HEK293T (cell line): ENCODE data around the gene FGGY.

ENCODE experiments used
- CTCF ChIA-PET: fragments of 350-600 bp; formaldehyde crosslinking; extraction: SDS; loops from one replicate; lab custom pipeline; 2021; ENCODE audit warnings: antibody characterized with exemption, inconsistent platforms; lab: Yijun Ruan, JAX
- POLR2A ChIA-PET: fragments of 350-600 bp; formaldehyde crosslinking; extraction: SDS; loops from one replicate; lab custom pipeline; 2020; ENCODE audit warnings: antibody characterized with exemption, inconsistent platforms; lab: Yijun Ruan, JAX
- DNase-seq: peaks from one replicate; pipeline ENCODE4 v3.0.0; 2012; ENCODE audit warnings: mixed read lengths; ENCODE audit errors: extremely low spot score
- ARNT ChIP-seq: fragments of 450-650 bp; IDR thresholded peaks from 2 replicates; pipeline ENCODE4 v1.6.1; 2017; ENCODE audit warnings: mild to moderate bottlenecking
- BHLHE40 ChIP-seq: fragments of 450-650 bp; IDR thresholded peaks from 2 replicates; pipeline ENCODE4 v1.6.1; 2016; ENCODE audit warnings: mild to moderate bottlenecking, moderate library complexity, borderline replicate concordance
- CTBP1 ChIP-seq: fragments of 450-650 bp; IDR thresholded peaks from 2 replicates; pipeline ENCODE4 v1.6.1; 2016; ENCODE audit warnings: borderline replicate concordance
- ELF4 ChIP-seq: fragments of 450-650 bp; IDR thresholded peaks from 2 replicates; pipeline ENCODE4 v1.6.1; 2017; ENCODE audit warnings: antibody characterized with exemption
- FOXA1 ChIP-seq: fragments of 450-650 bp; IDR thresholded peaks from 2 replicates; pipeline ENCODE4 v1.6.1; 2016; ENCODE audit warnings: mild to moderate bottlenecking
- FOXK2 ChIP-seq: fragments of 450-650 bp; IDR thresholded peaks from 2 replicates; pipeline ENCODE4 v1.6.1; 2016; ENCODE audit warnings: mild to moderate bottlenecking
- FOXM1 ChIP-seq: fragments of 450-650 bp; IDR thresholded peaks from 2 replicates; pipeline ENCODE4 v1.6.1; 2017; ENCODE audit warnings: mild to moderate bottlenecking, borderline replicate concordance
- HDGF ChIP-seq: fragments of 450-650 bp; IDR thresholded peaks from 2 replicates; pipeline ENCODE4 v1.6.1; 2017; ENCODE audit warnings: antibody characterized with exemption, borderline replicate concordance
- L3MBTL2 ChIP-seq: fragments of 450-650 bp; conservative IDR thresholded peaks from 2 replicates; pipeline ENCODE4 v1.6.1; 2016; ENCODE audit warnings: mild to moderate bottlenecking
- LEF1 ChIP-seq: fragments of 450-650 bp; IDR thresholded peaks from 2 replicates; pipeline ENCODE4 v1.6.1; 2017; ENCODE audit warnings: mild to moderate bottlenecking, borderline replicate concordance
- NFRKB ChIP-seq: fragments of 450-650 bp; IDR thresholded peaks from 2 replicates; pipeline ENCODE4 v1.6.1; 2016; ENCODE audit warnings: mild to moderate bottlenecking, moderate library complexity
- SP1 ChIP-seq: fragments of 450-650 bp; IDR thresholded peaks from 2 replicates; pipeline ENCODE4 v1.6.1; 2017
- SUZ12 ChIP-seq: fragments of 450-650 bp; IDR thresholded peaks from 2 replicates; pipeline ENCODE4 v1.6.1; 2016; ENCODE audit warnings: mild to moderate bottlenecking
- TARDBP ChIP-seq: fragments of 450-650 bp; IDR thresholded peaks from 2 replicates; pipeline ENCODE4 v1.6.1; 2016
- ZNF384 ChIP-seq: fragments of 450-650 bp; IDR thresholded peaks from 2 replicates; pipeline ENCODE4 v1.6.1; 2016
- TF ChIP-seq, protein P1 (sequence below): fragments of 450-650 bp; IDR thresholded peaks from 2 replicates; pipeline ENCODE4 v1.6.1; 2016

Gene FGGY

DNA sequence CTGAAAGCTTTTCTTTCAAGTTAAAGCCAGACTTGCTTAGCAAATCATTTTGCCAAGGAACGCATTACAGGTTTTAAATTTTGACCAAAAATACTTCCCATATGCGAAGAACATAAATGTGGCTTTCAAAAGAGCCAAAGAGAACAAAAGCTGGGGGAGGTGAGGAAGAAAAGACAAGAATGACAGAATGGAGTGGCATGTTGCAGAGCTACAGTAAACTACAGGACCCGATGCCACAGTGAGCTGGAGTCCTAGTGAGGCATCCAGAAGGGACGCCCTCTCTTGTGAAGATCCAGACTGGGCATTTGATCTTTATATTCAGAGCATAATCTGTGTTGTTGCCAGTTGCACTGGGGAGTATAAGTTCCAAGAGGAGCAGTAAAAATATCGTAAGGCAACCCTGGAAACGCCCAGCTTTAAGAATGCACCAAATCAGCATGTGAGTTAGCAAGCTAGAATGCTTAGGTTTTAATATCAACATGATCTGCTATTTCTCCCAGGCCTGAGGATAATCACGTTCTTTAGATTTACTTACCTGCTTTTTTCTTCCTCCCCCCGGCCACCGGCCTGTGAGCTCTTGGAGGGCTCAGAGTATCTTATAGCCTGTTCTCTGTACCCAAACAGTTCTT lies 469.4 kb downstream of the FGGY start:
- DNase-seq, result no peak
- POLR2A ChIA-PET, result interaction anchor here (1.6 kb wide), 1 partner anchor 48 kb away, joined by 3 read pairs; the partner anchor contains the start of gene HOOK1
- CTCF ChIA-PET, result no interaction called here
- TF ChIP-seq HDGF, result no peak
- TF ChIP-seq CTBP1, result no peak
- TF ChIP-seq TARDBP, result no peak
- no peak for TF ChIP-seq LEF1
- TF ChIP-seq FOXM1, result no peak
- no peak for TF ChIP-seq SUZ12
- TF ChIP-seq SP1, result no peak
- no peak for TF ChIP-seq ZNF384
- TF ChIP-seq, protein P1, sequence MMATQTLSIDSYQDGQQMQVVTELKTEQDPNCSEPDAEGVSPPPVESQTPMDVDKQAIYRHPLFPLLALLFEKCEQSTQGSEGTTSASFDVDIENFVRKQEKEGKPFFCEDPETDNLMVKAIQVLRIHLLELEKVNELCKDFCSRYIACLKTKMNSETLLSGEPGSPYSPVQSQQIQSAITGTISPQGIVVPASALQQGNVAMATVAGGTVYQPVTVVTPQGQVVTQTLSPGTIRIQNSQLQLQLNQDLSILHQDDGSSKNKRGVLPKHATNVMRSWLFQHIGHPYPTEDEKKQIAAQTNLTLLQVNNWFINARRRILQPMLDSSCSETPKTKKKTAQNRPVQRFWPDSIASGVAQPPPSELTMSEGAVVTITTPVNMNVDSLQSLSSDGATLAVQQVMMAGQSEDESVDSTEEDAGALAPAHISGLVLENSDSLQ, result no peak
- no peak for TF ChIP-seq FOXK2
- no peak for TF ChIP-seq FOXA1
- TF ChIP-seq ELF4, result no peak
- TF ChIP-seq ARNT, result no peak
- no peak for TF ChIP-seq L3MBTL2
- TF ChIP-seq BHLHE40, result no peak
- no peak for TF ChIP-seq NFRKB

DNA sequence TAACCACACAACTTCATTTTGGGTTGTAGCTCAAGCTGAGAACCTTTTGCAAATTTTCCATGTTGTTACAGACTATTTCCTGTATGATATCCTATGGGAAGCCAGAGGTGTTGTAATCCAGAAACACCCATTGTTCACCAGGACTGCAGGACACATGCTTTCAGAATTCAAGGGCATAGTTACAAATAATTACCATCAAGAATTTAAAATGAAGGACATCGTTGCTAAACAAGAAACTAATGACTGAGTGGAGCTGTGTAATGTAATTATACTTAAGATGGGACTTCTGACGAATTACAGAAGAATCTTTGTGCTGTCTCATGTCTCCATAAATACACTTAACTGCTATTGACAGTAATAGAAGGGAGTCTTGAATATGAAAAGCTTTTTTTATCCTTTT lies 470.2 kb downstream of the FGGY start:
- POLR2A ChIA-PET, result no interaction called here
- CTCF ChIA-PET, result no interaction called here
- no peak for DNase-seq
- TF ChIP-seq NFRKB (no peak), SUZ12 (no peak), FOXK2 (no peak), ELF4 (no peak)
- TF ChIP-seq, protein P1, result no peak

DNA sequence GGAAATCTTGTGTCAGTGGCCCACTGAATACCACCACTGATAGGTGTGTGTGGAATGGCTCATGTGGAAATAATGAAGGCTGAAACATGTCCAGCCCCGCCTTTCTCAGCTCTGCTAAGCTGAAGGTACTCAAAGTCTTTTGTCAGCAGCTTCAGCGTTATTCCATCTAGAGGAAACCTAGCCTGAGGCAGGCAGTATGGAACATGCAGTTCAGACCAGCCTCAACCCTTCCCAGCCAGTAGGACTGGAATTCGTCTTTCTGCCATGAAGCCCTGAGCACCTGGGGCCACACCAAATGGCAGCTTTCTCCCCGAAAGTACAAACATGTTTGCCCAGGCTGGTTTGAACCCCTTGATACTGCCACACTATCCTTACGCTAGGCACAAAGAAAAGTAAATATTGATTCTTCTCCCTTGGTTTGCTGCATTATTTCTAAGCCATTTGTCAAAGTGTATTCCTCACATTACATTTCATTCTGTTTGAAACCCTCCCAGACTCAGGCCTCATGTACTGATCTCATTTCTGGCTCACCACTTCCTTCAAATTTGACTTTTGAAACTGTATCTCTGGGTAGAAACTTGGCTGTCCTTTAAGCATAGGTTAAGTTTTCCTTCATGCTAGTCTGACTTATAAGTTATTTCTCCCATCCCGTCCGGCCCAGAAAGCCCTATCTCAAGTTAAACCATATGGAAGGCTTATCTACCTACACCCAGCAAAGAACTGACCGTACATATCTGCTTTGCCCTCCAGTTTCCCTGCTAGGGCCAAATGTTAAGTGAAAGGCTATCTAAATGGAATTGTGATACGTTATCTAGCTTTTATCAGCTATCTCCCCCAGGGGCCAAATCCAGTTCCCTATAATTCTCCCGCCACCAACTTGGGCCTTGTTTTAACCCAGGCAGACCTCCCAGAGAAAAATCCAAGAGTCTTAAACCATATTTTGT lies 472.2 kb downstream of the FGGY start:
- no peak for TF ChIP-seq FOXM1
- TF ChIP-seq ARNT, result no peak
- no peak for TF ChIP-seq SUZ12
- TF ChIP-seq, protein P1, result no peak
- TF ChIP-seq L3MBTL2, result no peak
- TF ChIP-seq SP1, result no peak
- no peak for TF ChIP-seq FOXK2
- DNase-seq, result no peak
- CTCF ChIA-PET, result interaction anchor here (0.7 kb wide), 1 partner anchor 11 kb away, joined by 4 read pairs; no protein-coding TSS in a partner anchor
- POLR2A ChIA-PET, result no interaction called here

DNA sequence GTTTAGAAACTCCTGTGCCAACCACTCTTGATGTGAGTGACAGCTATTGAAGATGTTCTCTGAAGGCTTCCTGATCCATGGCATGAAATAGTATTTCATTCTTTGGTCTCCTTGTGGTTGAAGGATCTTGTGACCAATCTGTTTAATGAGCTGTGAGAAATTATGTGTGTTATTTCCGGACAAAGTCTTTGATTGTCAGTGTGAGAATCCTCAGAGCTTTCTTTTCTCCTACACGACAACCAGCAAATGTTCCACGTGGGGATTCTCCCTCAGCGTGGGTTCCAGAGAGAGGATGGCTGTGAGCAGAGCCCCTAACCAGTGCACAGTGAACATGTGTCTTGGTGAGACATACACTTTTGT lies 472.8 kb downstream of the FGGY start:
- ChIA-PET CTCF (interaction anchor here (0.7 kb wide), 1 partner anchor 11 kb away, joined by 4 read pairs; no protein-coding TSS in a partner anchor), POLR2A (no interaction called here)
- no peak for DNase-seq
- TF ChIP-seq TARDBP, result no peak
- TF ChIP-seq SUZ12, result no peak
- TF ChIP-seq FOXA1, result no peak
- no peak for TF ChIP-seq ELF4
- no peak for TF ChIP-seq LEF1

DNA sequence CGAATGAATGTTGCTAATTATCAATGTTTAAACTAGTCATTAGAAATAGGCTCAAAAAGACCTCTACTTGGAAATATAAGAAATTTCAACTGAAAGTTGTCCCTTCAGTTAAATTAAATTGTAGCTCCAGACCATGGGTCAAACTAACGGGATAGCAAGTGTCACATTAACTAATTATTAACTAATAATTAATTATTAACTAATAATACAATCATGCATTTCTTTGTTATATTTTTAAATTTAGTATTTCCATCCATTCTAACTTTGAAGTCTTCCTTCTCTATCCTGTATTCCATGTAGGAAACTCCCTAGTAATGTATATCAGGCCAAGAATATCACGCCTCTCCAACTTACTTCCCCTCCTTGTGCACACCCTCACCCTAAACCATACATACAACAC lies 474.5 kb downstream of the FGGY start:
- POLR2A ChIA-PET, result no interaction called here
- CTCF ChIA-PET, result no interaction called here
- TF ChIP-seq HDGF (no peak), LEF1 (no peak), ARNT (no peak), SUZ12 (no peak), FOXM1 (no peak), ELF4 (no peak), BHLHE40 (no peak), TARDBP (no peak), FOXA1 (no peak)
- TF ChIP-seq, protein P1, result no peak
- no peak for DNase-seq

DNA sequence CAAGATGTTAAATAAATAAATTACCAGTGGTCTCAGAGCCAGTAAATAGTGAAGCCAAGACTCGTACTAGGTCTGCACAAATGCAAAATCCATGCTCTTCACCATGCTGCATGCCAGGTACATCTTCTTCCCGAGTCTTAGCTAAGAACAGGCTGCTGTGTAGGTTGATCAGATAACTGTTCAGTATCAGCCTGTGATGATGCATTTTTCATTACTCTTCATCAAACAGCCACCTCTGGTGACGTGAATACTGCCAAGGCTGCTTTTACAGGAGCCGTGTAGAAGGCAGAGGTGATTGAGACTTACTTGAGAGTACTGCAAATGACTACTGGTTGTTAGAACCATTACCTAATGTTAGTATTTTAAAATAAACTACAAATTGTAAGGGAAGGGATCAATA lies 478.6 kb downstream of the FGGY start:
- no peak for TF ChIP-seq LEF1
- ChIA-PET POLR2A (no interaction called here), CTCF (interaction anchor here (0.6 kb wide), 1 partner anchor 25 kb away, joined by 4 read pairs; no protein-coding TSS in a partner anchor)
- no peak for DNase-seq
